MCF 10A (cell line): Measurements from ENCODE around the gene KIF18B. TPM values are rescaled to one million over a fixed set of nuclear protein-coding genes. Genes with fewer than 3 reads are reported as not detected.

Experiments
- BruUV-seq: library from RNA; stranded (reverse); fragments of 400-500 nt; replicated peaks from 2 replicates; lab custom pipeline; 2021; lab: Mats Ljungman, UMichigan
- CTCF ChIA-PET: fragments of 300-600 bp; sonication (Branson Sonifier 250); formaldehyde crosslinking; extraction: SDS; loops from one replicate; lab custom pipeline; 2021; ENCODE audit warnings: antibody characterized with exemption, inconsistent platforms; lab: Yijun Ruan, JAX
- POLR2A ChIA-PET: fragments of 300-600, 350-650 bp; sonication (Branson Sonifier 250); formaldehyde crosslinking; extraction: SDS; loops from one replicate; lab custom pipeline; 2020; ENCODE audit warnings: antibody characterized with exemption, inconsistent platforms; lab: Yijun Ruan, JAX
- DNase-seq: peaks from one replicate; pipeline ENCODE4 v3.0.0-alpha.2; 2018; ENCODE audit not compliant: unreplicated experiment
- H3K27ac Mint-ChIP-seq: one replicate; pipeline ENCODE4 v1.8.0; 2022; ENCODE audit warnings: mild to moderate bottlenecking, low read depth, mixed read lengths; ENCODE audit not compliant: unreplicated experiment
- H3K27me3 Mint-ChIP-seq: one replicate; pipeline ENCODE4 v1.8.0; 2022; ENCODE audit warnings: mixed read lengths; ENCODE audit not compliant: insufficient read depth, unreplicated experiment
- H3K36me3 Mint-ChIP-seq: one replicate; pipeline ENCODE4 v1.8.0; 2022; ENCODE audit warnings: mild to moderate bottlenecking, moderate library complexity, mixed read lengths; ENCODE audit not compliant: insufficient read depth, unreplicated experiment
- H3K4me1 Mint-ChIP-seq: one replicate; pipeline ENCODE4 v1.8.0; 2022; ENCODE audit warnings: mixed read lengths; ENCODE audit not compliant: insufficient read depth, unreplicated experiment
- H3K4me3 Mint-ChIP-seq: one replicate; pipeline ENCODE4 v1.8.0; 2022; ENCODE audit warnings: mild to moderate bottlenecking, moderate library complexity, mixed read lengths; ENCODE audit not compliant: unreplicated experiment
- H3K9me3 Mint-ChIP-seq: one replicate; pipeline ENCODE4 v1.8.0; 2022; ENCODE audit warnings: mixed read lengths; ENCODE audit not compliant: unreplicated experiment
- CTCF ChIP-seq: fragments of 200-600 bp; IDR thresholded peaks from one replicate; pipeline ENCODE4 v1.8.0; 2022; ENCODE audit warnings: antibody characterized with exemption, mild to moderate bottlenecking; ENCODE audit not compliant: unreplicated experiment
- intact Hi-C: fragments of 100-400 bp; cut with micrococcal nuclease; formaldehyde crosslinking; loops from 2 replicates; pipeline ENCODE4 v1.14.1; 2022
- total RNA-seq: library from RNA; stranded (reverse); gene quantifications from 2 replicates; pipeline ENCODE4 v1.2.3, GENCODE V29; 2022

The KIF18B gene
- total RNA-seq, 1 experiment from 2014 or later = 17.5 TPM

- intact Hi-C loops = no loop called here
- Mint-ChIP-seq H3K9me3 (peaks cover 7% of the 10 kb centered on the region), H3K27ac (no peak overlapping the region), H3K36me3 (no peaks in the 10 kb centered on the region), H3K27me3 (no peaks in the 10 kb centered on the region), H3K4me1 (peaks cover 20% of the 10 kb centered on the region), H3K4me3 (no peak overlapping the region)
- CTCF ChIA-PET = no interaction called here
- POLR2A ChIA-PET = no interaction called here
- no peak for TF ChIP-seq CTCF
- no peak for DNase-seq
- BruUV-seq = no TSS peak
Measured at GRCh38 chr17:44979426-44979995, 31.9 kb upstream of the KIF18B start.

GRCh38 chr17:44978807-44979206 is 31.2 kb upstream of the KIF18B start:
- Mint-ChIP-seq H3K27ac (no peak overlapping the region), H3K9me3 (peaks cover 7% of the 10 kb centered on the region), H3K4me1 (peaks cover 20% of the 10 kb centered on the region), H3K36me3 (no peaks in the 10 kb centered on the region), H3K4me3 (no peak overlapping the region), H3K27me3 (no peaks in the 10 kb centered on the region)
- intact Hi-C loops = no loop called here
- ChIA-PET CTCF (no interaction called here), POLR2A (no interaction called here)
- BruUV-seq = no TSS peak
- no peak for DNase-seq
- no peak for TF ChIP-seq CTCF

- DNase-seq = no peak
- intact Hi-C loops = no loop called here
- no peak for TF ChIP-seq CTCF
- H3K27ac Mint-ChIP-seq = no peak overlapping the region
- no TSS peak for BruUV-seq
- peaks cover 7% of the 10 kb centered on the region for H3K9me3 Mint-ChIP-seq
- peaks cover 22% of the 10 kb centered on the region for H3K4me1 Mint-ChIP-seq
- no peaks in the 10 kb centered on the region for H3K27me3 Mint-ChIP-seq
- CTCF ChIA-PET = interaction anchor here (1.0 kb wide), 1 partner anchor 58 kb away, joined by 7 read pairs; no protein-coding TSS in a partner anchor
- H3K4me3 Mint-ChIP-seq = no peak overlapping the region
- no peaks in the 10 kb centered on the region for H3K36me3 Mint-ChIP-seq
- POLR2A ChIA-PET = interaction anchor here (0.6 kb wide), 1 partner anchor 155 kb away, joined by 3 read pairs; no protein-coding TSS in a partner anchor
Measured at GRCh38 chr17:44977814-44978550, 30.4 kb upstream of the KIF18B start.

GRCh38 chr17:44977065-44977464 is 29.5 kb upstream of the KIF18B start:
- no peak for DNase-seq
- Mint-ChIP-seq H3K9me3 (peaks cover 2% of the 10 kb centered on the region), H3K4me3 (no peak overlapping the region), H3K36me3 (no peaks in the 10 kb centered on the region), H3K27me3 (no peaks in the 10 kb centered on the region), H3K4me1 (peaks cover 24% of the 10 kb centered on the region), H3K27ac (no peak overlapping the region)
- TF ChIP-seq CTCF = no peak
- no TSS peak for BruUV-seq
- intact Hi-C loops = no loop called here
- CTCF ChIA-PET = interaction anchor here (0.6 to 1.0 kb wide), 2 partner anchors 25 to 57 kb away, joined by 3 to 7 read pairs; no protein-coding TSS in a partner anchor
- POLR2A ChIA-PET = interaction anchor here (0.6 kb wide), 1 partner anchor 156 kb away, joined by 3 read pairs; no protein-coding TSS in a partner anchor
